Stimulated activated CD8-positive, alpha-beta memory T cell treated with anti-CD3 and anti-CD28 coated beads, Interleukin-12 subunit alpha, Interleukin-12 subunit beta, amount 100 ng/mL, for 24 hours (primary cell): Measurements from ENCODE around the gene HS1BP3.

Experiments
- DNase-seq: peaks from one replicate; pipeline ENCODE4 v3.0.0-alpha.2; 2020; ENCODE audit errors: extremely low read depth

The HS1BP3 gene

GRCh38 chr2:20599861-20600461 lies 50.9 kb downstream of the HS1BP3 start:
- DNase-seq: no peak

GRCh38 chr2:20599001-20599600 lies 51.8 kb downstream of the HS1BP3 start:
- no peak for DNase-seq

DNA sequence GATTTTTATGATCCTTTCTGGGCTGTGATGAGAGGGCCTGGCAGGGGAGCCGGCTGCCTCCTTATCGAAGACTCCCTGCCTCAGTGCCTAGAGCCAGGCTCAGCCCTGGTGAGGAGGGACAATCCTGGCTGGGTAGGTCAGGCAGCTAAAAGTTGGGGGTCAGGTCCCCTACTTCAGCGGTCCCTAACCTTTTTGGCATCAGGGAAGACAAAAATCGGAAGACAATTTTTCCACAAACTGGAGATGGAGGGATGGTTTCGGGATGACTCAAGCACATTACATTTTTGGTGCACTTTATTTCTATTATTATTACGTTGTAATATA lies 53.1 kb downstream of the HS1BP3 start:
- DNase-seq: no peak

- DNase-seq: no peak
Measured at GRCh38 chr2:20596973-20597859, 53.7 kb downstream of the HS1BP3 start.

DNA sequence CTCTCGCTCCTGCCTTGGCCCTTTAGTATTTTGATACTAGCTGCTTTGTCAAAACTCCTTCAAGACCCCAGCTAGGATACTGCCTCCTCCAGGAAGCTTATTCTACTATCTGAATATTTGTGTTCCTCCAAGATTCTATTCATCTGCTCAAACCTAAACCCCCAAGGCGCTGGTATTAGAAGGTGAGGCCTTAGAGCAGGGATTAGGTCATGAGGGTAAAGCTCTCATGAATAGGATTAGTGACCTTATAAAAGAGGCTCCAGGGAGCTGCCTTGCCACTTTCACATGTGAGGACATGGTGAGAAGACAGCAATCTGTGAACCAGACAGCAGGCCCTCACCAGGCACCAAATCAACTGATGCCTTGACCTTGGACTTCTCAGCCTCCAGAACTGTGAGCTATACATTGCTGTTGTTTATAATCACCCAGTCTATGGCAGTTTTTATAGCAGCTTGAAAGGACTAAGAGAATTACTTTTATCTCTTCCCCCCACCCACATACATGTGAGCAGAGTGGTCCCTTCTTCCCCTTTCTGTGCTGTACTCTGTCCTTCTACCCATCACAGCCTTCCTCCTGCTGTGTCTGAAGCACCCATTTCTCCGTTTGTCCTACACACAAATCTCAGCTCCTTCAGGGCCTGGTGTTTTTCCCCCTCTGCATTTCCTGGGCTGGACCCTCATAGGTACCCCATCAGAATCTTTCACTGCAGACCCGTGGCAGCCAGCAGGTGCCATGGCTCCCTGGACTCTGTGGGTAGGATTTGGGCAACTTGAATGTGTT lies 54.5 kb downstream of the HS1BP3 start:
- no peak for DNase-seq

GRCh38 chr2:20595439-20596192 lies 55.3 kb downstream of the HS1BP3 start:
- DNase-seq: no peak

- no peak for DNase-seq
Measured at GRCh38 chr2:20594957-20595356, 55.9 kb downstream of the HS1BP3 start.

GRCh38 chr2:20594048-20594750 lies 56.7 kb downstream of the HS1BP3 start:
- DNase-seq: no peak

GRCh38 chr2:20593072-20594034 lies 57.5 kb downstream of the HS1BP3 start:
- DNase-seq: no peak

DNA sequence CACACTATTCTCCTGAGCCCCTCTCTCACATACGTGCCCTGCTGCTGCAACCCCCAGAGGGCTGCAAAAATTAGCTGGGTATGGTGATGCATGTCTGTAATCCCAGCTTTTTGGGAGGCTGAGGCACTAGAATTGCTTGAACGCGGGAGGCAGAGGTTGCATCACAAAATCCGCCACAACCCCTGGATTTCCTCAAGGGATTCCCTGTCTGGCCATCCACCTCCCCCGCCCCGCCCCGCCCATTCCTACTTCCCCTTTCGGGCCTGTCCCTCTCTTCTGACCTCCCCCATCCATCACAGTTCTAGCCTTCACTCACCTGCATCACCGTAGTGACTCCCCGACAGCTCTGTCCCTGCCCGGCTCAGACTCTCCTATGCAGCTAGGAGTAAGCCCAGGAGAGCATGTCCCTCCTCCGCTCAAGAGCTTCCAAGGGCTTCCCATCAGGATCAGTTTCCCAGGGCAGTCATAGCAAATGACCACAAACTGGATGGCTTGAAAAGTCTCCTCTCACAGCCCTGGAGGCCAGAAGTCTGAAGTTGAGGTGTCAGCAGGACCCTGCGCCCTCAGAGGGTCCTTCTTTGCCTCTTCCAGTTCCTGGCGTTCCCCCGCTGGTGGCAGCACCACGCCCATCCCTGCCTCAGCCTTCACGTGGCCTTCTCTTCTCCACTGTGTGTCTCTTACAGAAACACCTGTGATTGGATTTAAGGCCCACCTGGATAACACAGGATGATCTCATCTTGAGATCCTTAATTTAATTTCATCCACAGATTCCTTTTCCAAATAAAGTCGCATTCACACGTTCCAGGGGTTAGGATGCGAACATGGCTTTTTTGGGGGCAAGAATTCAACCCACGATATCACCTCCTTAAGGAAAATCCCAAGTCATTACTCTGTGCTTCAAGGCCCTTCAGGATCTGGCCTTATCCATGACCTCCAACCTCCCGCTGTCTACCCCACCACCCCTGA lies 58.5 kb downstream of the HS1BP3 start:
- DNase-seq: no peak

GRCh38 chr2:20590704-20591515 lies 60.0 kb downstream of the HS1BP3 start:
- no peak for DNase-seq

- DNase-seq: no peak
Measured at GRCh38 chr2:20589975-20590703, 60.8 kb downstream of the HS1BP3 start.

DNA sequence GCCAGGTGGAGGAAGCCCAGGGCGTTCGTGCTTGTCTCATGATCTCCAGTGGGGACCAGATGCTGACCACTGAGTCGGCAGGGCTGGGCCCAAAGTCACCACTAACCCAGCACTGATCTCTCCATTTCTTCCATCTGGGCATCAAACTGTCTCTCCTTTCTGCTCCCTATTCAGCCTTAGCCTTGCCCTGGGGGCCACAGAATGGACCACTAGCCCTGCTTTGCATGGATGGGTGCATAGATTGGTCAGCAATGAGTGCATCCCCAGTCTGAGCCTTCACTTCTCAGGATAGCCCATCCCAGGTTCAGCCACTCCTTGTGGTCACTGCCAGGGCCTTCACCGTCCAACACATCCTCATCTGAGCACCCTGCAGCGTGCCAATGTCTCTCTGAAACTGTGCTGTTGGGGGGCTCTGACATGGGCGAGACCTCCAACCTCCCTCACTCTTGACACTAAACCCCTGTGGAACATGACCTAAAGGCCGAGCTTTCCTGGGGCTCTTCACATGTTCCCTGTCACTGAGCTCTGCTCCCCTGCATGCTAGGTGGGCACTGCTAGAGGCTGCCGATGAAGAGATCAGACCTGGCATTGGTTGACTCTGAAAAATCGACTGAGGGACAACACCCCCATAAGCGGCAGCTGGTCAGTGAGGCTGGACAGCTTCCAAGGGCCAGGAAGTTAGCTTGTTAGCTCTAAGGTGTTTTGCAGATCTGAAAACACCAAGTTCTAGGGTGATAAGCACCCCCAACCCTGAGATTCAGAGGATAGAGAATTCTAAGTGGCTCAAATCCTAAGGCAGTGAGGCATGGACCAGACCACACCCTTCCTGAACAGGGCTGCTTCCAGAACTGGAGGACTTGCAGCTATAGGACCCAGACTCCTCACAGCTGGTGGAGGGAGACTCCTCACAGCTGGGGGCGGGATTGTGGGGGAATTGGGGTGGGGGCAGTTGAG lies 61.7 kb downstream of the HS1BP3 start:
- no peak for DNase-seq

DNA sequence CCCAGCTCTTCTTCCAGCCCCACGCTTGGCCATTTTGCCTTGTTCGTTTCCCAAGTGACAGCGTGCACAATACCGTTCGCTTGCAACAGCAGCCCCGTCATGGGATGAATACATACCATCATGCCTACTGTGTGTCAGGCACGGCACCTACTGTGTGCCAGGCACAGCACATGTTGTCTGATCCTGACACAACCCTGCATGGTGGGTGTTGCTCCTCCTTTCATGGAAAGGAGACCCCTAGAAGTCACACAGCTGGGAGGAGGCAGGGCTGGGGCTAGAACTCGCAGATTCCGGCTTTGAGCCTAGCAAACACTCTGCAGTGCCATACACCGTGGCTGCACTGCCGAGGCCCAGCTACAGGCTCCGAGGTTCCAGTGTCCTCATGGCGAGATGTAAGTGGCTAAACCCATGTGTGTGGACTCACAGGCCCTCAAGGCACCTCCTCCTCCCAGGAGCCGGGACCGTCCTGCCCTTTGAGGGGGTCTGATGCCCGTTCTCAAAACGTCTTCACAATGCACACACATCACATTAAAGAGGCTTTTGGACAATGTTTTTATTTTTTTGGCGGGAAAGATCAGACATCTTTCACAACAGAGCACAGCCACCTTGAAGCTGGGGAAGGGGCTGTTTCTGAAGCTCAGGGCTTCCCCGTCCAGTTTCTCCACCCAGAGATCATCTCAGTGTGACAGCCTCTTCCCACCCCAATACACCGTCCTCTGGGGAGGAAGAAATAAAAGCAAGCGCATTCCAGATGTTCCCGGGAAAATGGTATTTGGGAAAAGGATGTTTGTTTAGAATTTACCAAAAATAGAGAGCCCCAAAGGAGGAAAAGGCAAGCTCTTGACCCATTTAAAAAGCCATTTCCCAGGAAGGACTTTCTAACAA lies 64.9 kb downstream of the HS1BP3 start:
- no peak for DNase-seq

- DNase-seq: no peak
Measured at GRCh38 chr2:20585359-20585709, 65.6 kb downstream of the HS1BP3 start.
